GM23248 (cell line): ENCODE data around the gene TM9SF2. TPM values are rescaled to one million over a fixed set of nuclear protein-coding genes. Genes with fewer than 3 reads are reported as not detected.

ENCODE experiments used
- DNase-seq: peaks from one replicate; pipeline ENCODE4 v3.0.0-alpha.2; 2015
- H2AFZ ChIP-seq: fragments of 200-600 bp; sonication (generic); 2 replicates; pipeline ENCODE4 v1.6.1; 2016; ENCODE audit warnings: antibody characterized with exemption
- H3F3A ChIP-seq: fragments of 200-600 bp; sonication (generic); 2 replicates; pipeline ENCODE4 v1.6.1; 2016; ENCODE audit warnings: mild to moderate bottlenecking, antibody characterized with exemption, mixed run types; ENCODE audit not compliant: insufficient read depth
- H3K27ac ChIP-seq: fragments of 200-600 bp; sonication (generic); 2 replicates; pipeline ENCODE4 v1.5.1; 2016; ENCODE audit warnings: mild to moderate bottlenecking
- H3K27me3 ChIP-seq: fragments of 200-600 bp; sonication (generic); replicated peaks from 2 replicates; pipeline ENCODE4 v1.6.1; 2016; ENCODE audit warnings: mild to moderate bottlenecking; ENCODE audit not compliant: insufficient read depth
- H3K36me3 ChIP-seq: fragments of 200-600 bp; sonication (generic); 2 replicates; pipeline ENCODE4 v1.6.1; 2016; ENCODE audit warnings: low read depth, mild to moderate bottlenecking
- H3K4me1 ChIP-seq: fragments of 200-600 bp; sonication (generic); 2 replicates; pipeline ENCODE4 v1.6.1; 2016; ENCODE audit warnings: mild to moderate bottlenecking; ENCODE audit not compliant: insufficient read depth
- H3K4me2 ChIP-seq: fragments of 200-600 bp; sonication (generic); one replicate; pipeline ENCODE4 v1.6.1; 2016; ENCODE audit warnings: mild to moderate bottlenecking; ENCODE audit not compliant: unreplicated experiment
- H3K4me3 ChIP-seq: fragments of 200-600 bp; sonication (generic); 2 replicates; pipeline ENCODE4 v1.5.1; 2016; ENCODE audit warnings: mild to moderate bottlenecking
- H3K79me2 ChIP-seq: fragments of 200-600 bp; sonication (generic); 2 replicates; pipeline ENCODE4 v1.6.1; 2016; ENCODE audit warnings: mild to moderate bottlenecking; ENCODE audit not compliant: insufficient read depth
- H3K9ac ChIP-seq: fragments of 200-600 bp; sonication (generic); 2 replicates; pipeline ENCODE4 v1.6.1; 2016; ENCODE audit warnings: mild to moderate bottlenecking
- H3K9me2 ChIP-seq: fragments of 200-600 bp; sonication (generic); 2 replicates; pipeline ENCODE4 v1.6.1; 2016; ENCODE audit warnings: mixed run types, mild to moderate bottlenecking, moderate library complexity; ENCODE audit not compliant: insufficient read depth
- H3K9me3 ChIP-seq: fragments of 200-600 bp; sonication (generic); one replicate; pipeline ENCODE4 v1.6.1; 2017; ENCODE audit warnings: low read depth
- H4K20me1 ChIP-seq: fragments of 200-600 bp; sonication (generic); 2 replicates; pipeline ENCODE4 v1.6.0; 2016; ENCODE audit not compliant: insufficient read depth
- EZH2 ChIP-seq: fragments of 200-600 bp; sonication (generic); IDR thresholded peaks from 2 replicates; pipeline ENCODE4 v1.6.1; 2018; ENCODE audit warnings: antibody characterized with exemption, mild to moderate bottlenecking; ENCODE audit not compliant: insufficient read depth, poor library complexity, severe bottlenecking
- EZH2phosphoT487 ChIP-seq: fragments of 200-600 bp; sonication (generic); IDR thresholded peaks from 2 replicates; pipeline ENCODE4 v1.6.1; 2018; ENCODE audit warnings: antibody characterized with exemption, moderate library complexity, mild to moderate bottlenecking, low read depth; ENCODE audit not compliant: insufficient read depth
- WGBS, 2 experiments: methylation state at CpG; one replicate each; pipeline ENCODE4 v1.1.6; 2015 to 2017; ENCODE audit warnings: low lambda C conversion rate in 2 of 2, low coverage in 1 of 2; ENCODE audit errors: missing lambda C conversion rate in 2 of 2; 5-methylcytosine and 5-hydroxymethylcytosine counted together
- in situ Hi-C: fragments of 300-500 bp; cut with MboI; formaldehyde crosslinking; loops from 2 replicates; pipeline ENCODE4 v1.15.0; 2020
- polyA plus RNA-seq: library from polyadenylated mRNA; unstranded; fragments of >200 nt; fragmentation: Nextera tagmentation; extraction: Ambion mirVana; gene quantifications from 2 replicates; pipeline ENCODE4 v1.2.1, GENCODE V29; 2016
- total RNA-seq: library from RNA; depleted of rRNA; stranded (reverse); fragments of >200 nt; shearing (Covaris generic); gene quantifications from 2 replicates; pipeline ENCODE4 v1.2.3, GENCODE V29; 2014

Gene TM9SF2
- total and polyA plus RNA-seq, 2 experiments from 2014 or later = 162 to 168 TPM

DNA sequence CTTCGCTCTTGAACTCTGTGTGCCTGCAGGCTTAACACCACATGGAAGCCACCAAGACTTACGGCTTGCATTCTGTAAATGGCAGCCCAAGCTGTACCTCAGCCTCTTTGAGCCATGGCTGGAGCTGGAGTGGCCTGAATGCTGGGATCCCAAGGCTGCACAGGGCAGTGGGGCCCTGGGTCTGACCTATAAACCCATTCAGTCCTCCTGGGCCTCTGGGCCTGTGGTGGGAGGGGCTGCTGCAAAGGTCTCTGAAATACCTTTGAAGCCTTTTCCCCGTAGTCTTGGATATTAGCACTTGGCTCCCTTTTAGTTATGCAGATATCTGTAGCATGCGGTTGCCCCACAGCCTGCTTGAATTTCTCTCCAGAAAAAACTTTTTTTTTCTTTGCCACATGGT, 8.2 kb downstream of the TM9SF2 start:
- in situ Hi-C loops = no loop called here
- H3K27ac ChIP-seq = no peak overlapping the region
- H3K79me2 ChIP-seq = peaks cover 100% of the 10 kb centered on the region
- H3K36me3 ChIP-seq = no peaks in the 10 kb centered on the region
- H3K4me1 ChIP-seq = peaks cover 30% of the 10 kb centered on the region
- no peaks in the 10 kb centered on the region for H3K9me3 ChIP-seq
- no peaks in the 10 kb centered on the region for H3K9me2 ChIP-seq
- WGBS, 2 experiments = 96 to 100% methylated on average over 4 of the region's 4 CpGs
- DNase-seq = no peak
- TF ChIP-seq EZH2phosphoT487 (no peak), EZH2 (no peak)
- H3K9ac ChIP-seq = no peak overlapping the region
- no peak overlapping the region for H3K4me2 ChIP-seq
- no peak overlapping the region for H2AFZ ChIP-seq
- 0 out of 2 replicates have a peak, but pooled peaks cover 3% of the 10 kb centered on the region for H3F3A ChIP-seq
- no peak overlapping the region for H3K4me3 ChIP-seq
- H3K27me3 ChIP-seq = no peaks in the 10 kb centered on the region
- H4K20me1 ChIP-seq = peaks cover 36% of the 10 kb centered on the region

DNA sequence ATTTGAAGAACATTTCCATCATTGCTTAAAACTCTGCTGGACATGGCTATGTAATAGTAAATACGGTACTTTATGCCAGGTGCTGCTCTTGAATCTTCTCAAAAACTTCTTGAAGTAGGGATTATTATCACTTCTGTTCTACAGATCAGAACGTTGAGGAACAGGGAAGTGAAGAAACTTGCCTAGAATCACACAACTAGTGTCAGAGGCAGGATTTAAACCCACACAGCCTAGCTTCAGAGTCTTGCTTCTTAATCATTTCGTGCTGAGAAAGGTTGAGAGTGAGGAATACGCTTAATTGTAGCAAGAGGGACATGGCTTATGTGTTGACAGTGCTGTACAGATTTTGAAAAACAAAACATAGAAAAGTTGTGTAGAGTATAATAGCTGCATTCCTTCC, 13.5 kb downstream of the TM9SF2 start:
- Histone ChIP-seq H3K4me3 (no peak overlapping the region), H4K20me1 (peaks cover 29% of the 10 kb centered on the region), H3K9ac (no peak overlapping the region), H3F3A (0 out of 2 replicates have a peak, but pooled peaks cover 3% of the 10 kb centered on the region), H3K4me1 (peaks cover 11% of the 10 kb centered on the region), H3K79me2 (peaks cover 100% of the 10 kb centered on the region), H3K36me3 (0 out of 2 replicates have a peak, but pooled peaks cover 7% of the 10 kb centered on the region), H3K27me3 (no peaks in the 10 kb centered on the region), H3K9me3 (no peaks in the 10 kb centered on the region), H3K9me2 (no peaks in the 10 kb centered on the region), H3K27ac (no peak overlapping the region), H2AFZ (no peak overlapping the region), H3K4me2 (no peak overlapping the region)
- TF ChIP-seq EZH2phosphoT487 (no peak), EZH2 (no peak)
- WGBS, 2 experiments = 95 to 100% methylated on average over 4 of the region's 4 CpGs
- no peak for DNase-seq
- in situ Hi-C loops = no loop called here

- H3K36me3 ChIP-seq = peaks cover 12% of the 10 kb centered on the region; the same call in 1 of the 2 replicates
- H3K4me3 ChIP-seq = no peak overlapping the region
- H3K4me2 ChIP-seq = no peak overlapping the region
- no peaks in the 10 kb centered on the region for H3K9me3 ChIP-seq
- H3K4me1 ChIP-seq = peaks cover 11% of the 10 kb centered on the region
- no peak overlapping the region for H2AFZ ChIP-seq
- no peak for TF ChIP-seq EZH2
- no peak for TF ChIP-seq EZH2phosphoT487
- no peak overlapping the region for H3K27ac ChIP-seq
- in situ Hi-C loops = no loop called here
- peaks cover 24% of the 10 kb centered on the region for H4K20me1 ChIP-seq
- H3K9ac ChIP-seq = no peak overlapping the region
- DNase-seq = no peak
- H3F3A ChIP-seq = 0 out of 2 replicates have a peak, but pooled peaks cover 3% of the 10 kb centered on the region
- no peaks in the 10 kb centered on the region for H3K9me2 ChIP-seq
- H3K79me2 ChIP-seq = peaks cover 96% of the 10 kb centered on the region
- no peaks in the 10 kb centered on the region for H3K27me3 ChIP-seq
- 78 to 79% methylated on average over 5 of the region's 5 CpGs for WGBS, 2 experiments
These were observed 15.1 kb downstream of the TM9SF2 start for GRCh38 chr13:99516153-99516929.

DNA sequence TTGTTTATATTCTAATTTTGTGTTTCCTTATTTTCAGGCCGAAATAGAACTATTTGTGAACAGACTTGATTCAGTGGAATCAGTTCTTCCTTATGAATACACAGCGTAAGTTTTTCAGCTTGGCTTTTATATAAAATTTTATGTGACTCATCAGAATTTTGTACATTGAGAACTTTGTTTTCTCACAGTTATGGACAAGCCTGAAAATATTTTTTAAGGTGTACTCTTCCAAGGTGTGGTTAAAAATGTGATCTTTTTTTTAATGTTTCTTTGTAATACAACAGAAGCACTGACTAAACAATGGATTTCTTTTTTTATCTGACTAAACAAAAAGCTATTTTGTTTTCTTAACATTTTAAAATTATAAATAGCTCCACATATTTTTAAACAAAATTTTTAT, 16.3 kb downstream of the TM9SF2 start:
- in situ Hi-C loops = no loop called here
- Histone ChIP-seq H3K9ac (no peak overlapping the region), H3K4me2 (no peak overlapping the region), H3K79me2 (peaks cover 96% of the 10 kb centered on the region), H2AFZ (no peak overlapping the region), H3K9me2 (no peaks in the 10 kb centered on the region), H3F3A (0 out of 2 replicates have a peak, but pooled peaks cover 3% of the 10 kb centered on the region), H3K27ac (no peak overlapping the region), H3K9me3 (no peaks in the 10 kb centered on the region), H3K36me3 (peaks cover 17% of the 10 kb centered on the region), H3K27me3 (no peaks in the 10 kb centered on the region), H4K20me1 (peaks cover 12% of the 10 kb centered on the region; the same call in 1 of the 2 replicates), H3K4me3 (no peak overlapping the region), H3K4me1 (peaks cover 7% of the 10 kb centered on the region)
- 87 to 90% methylated on average over 2 of the region's 2 CpGs for WGBS, 2 experiments
- no peak for DNase-seq
- no peak for TF ChIP-seq EZH2
- no peak for TF ChIP-seq EZH2phosphoT487
